Measurements from ENCODE around the gene SEC62. TPM values are rescaled to one million over a fixed set of nuclear protein-coding genes. Genes with fewer than 3 reads are reported as not detected.

SEC62 gene
- total and polyA plus RNA-seq, 9 of the 15 experiments (the other 6 are each of a cell fraction or from before 2014, with no cell fraction given) = 34.5 to 152 (median 51.8) TPM

- TF ChIP-seq POLR2AphosphoS5 (IDR thresholded peaks at IDR 0.05; ENCODE audit: control insufficient read depth, insufficient read depth, low read depth, low read length) (no peak), L3MBTL2 (IDR thresholded peaks at IDR 0.05) (no peak), DDX20 (tag; IDR thresholded peaks at IDR 0.05; ENCODE audit: low read depth) (no peak), HDAC1 (IDR thresholded peaks at IDR 0.05) (peak in 1 of 2 experiments; percentile 35; a peak in 1 of 4 replicates), NKRF (IDR thresholded peaks at IDR 0.05; ENCODE audit: borderline replicate concordance) (no peak), CREB3L1 (IDR thresholded peaks at IDR 0.05; ENCODE audit: borderline replicate concordance, low read depth) (no peak), ZBTB12 (CRISPR knock-in tag; IDR thresholded peaks at IDR 0.05) (no peak), PML (IDR thresholded peaks at IDR 0.05; ENCODE audit: low read length) (no peak), ZBTB33 (CRISPR knock-in tag; IDR thresholded peaks at IDR 0.05) (no peak), MYNN (IDR thresholded peaks at IDR 0.05) (no peak), MYNN (CRISPR knock-in tag; IDR thresholded peaks at IDR 0.05) (no peak), OTX1 (CRISPR knock-in tag; IDR thresholded peaks at IDR 0.05) (no peak), ZNF175 (CRISPR knock-in tag; IDR thresholded peaks at IDR 0.05; ENCODE audit: low read depth) (no peak), NFATC3 (IDR thresholded peaks at IDR 0.05) (no peak), ARID1B (IDR thresholded peaks at IDR 0.05) (peak; percentile 83), TAF15 (IDR thresholded peaks at IDR 0.05; ENCODE audit: low read depth, low read length) (no peak), SOX6 (IDR thresholded peaks at IDR 0.05) (peak; percentile 35; the same call in 1 of the 2 replicates), CTCF (IDR thresholded peaks at IDR 0.05 in 2 of 3, conservative IDR thresholded peaks at IDR 0.05 in 1 of 3; ENCODE audit: insufficient read depth in 2 of 3, low read depth in 1 of 3, low read length in 3 of 3) (no peak), CBX1 (IDR thresholded peaks at IDR 0.05; ENCODE audit: low read depth) (no peak), ZZZ3 (IDR thresholded peaks at IDR 0.05) (no peak)
Observed at GRCh38 chr3:169965562-169966427, 812 bp upstream of the SEC62 start (continued).
